ENCODE measurements around the gene ARHGAP25. TPM values are rescaled to one million over a fixed set of nuclear protein-coding genes. Genes with fewer than 3 reads are reported as not detected.
A peak's percentile ranks its signal among the peaks of the same experiment; 100 is the strongest.

ARHGAP25 gene
- total and polyA plus RNA-seq, 2 donors (not counting 1 experiment from before 2014, with no cell fraction given), result 2.7 to 5.8 TPM

GRCh38 chr2:68710756-68711155 is 23.9 kb upstream of the ARHGAP25 start:
- no peak for DNase-seq (ENCODE audit: low read depth in 2 of 2)
- Histone ChIP-seq H4K20me1 (ENCODE audit: control insufficient read depth, extremely low read depth, insufficient read depth, low read length) (no peaks in the 10 kb centered on the region), H3K27me3 (ENCODE audit: control insufficient read depth, insufficient read depth, low read length) (peaks cover 4% of the 10 kb centered on the region), H3K79me2 (ENCODE audit: control insufficient read depth, insufficient read depth, low read length) (no peaks in the 10 kb centered on the region), H3K9ac (ENCODE audit: insufficient read depth, low read length) (no peak overlapping the region), H3K36me3 (ENCODE audit: control insufficient read depth, insufficient read depth, low read length) (no peaks in the 10 kb centered on the region), H3K4me1 (ENCODE audit: control insufficient read depth, extremely low read depth, insufficient read depth, low read length) (no peaks in the 10 kb centered on the region), H3K4me2 (ENCODE audit: extremely low read depth, insufficient read depth, low read length) (no peak overlapping the region), H3K9me3 (ENCODE audit: control insufficient read depth, insufficient read depth, low read depth, low read length) (no peaks in the 10 kb centered on the region), H2AFZ (ENCODE audit: low read length) (no peak overlapping the region), H3K27ac (ENCODE audit: insufficient read depth, low read length) (no peak overlapping the region), H3K4me3 (replicated peaks in 1 of 4; ENCODE audit: control extremely low read depth in 1 of 4, insufficient read depth in 1 of 4, low read depth in 3 of 4, low read length in 4 of 4) (no peak overlapping the region)
- TF ChIP-seq EZH2 (IDR thresholded peaks at IDR 0.05; ENCODE audit: low read length, missing control alignments), result no peak
- TF ChIP-seq CTCF (conservative IDR thresholded peaks at IDR 0.05 in 1 of 2, IDR thresholded peaks at IDR 0.05 in 1 of 2; ENCODE audit: low read depth in 1 of 2, low read length in 2 of 2), result no peak

GRCh38 chr2:68714866-68715265 is 19.7 kb upstream of the ARHGAP25 start:
- TF ChIP-seq CTCF (conservative IDR thresholded peaks at IDR 0.05 in 1 of 2, IDR thresholded peaks at IDR 0.05 in 1 of 2; ENCODE audit: low read depth in 1 of 2, low read length in 2 of 2) (no peak), EZH2 (IDR thresholded peaks at IDR 0.05; ENCODE audit: low read length, missing control alignments) (no peak)
- H3K27me3 ChIP-seq (ENCODE audit: control insufficient read depth, insufficient read depth, low read length), result no peaks in the 10 kb centered on the region
- H3K9me3 ChIP-seq (ENCODE audit: control insufficient read depth, insufficient read depth, low read depth, low read length), result no peaks in the 10 kb centered on the region
- H3K79me2 ChIP-seq (ENCODE audit: control insufficient read depth, insufficient read depth, low read length), result no peaks in the 10 kb centered on the region
- H3K27ac ChIP-seq (ENCODE audit: insufficient read depth, low read length), result no peak overlapping the region
- H3K4me3 ChIP-seq (replicated peaks in 1 of 4; ENCODE audit: control extremely low read depth in 1 of 4, insufficient read depth in 1 of 4, low read depth in 3 of 4, low read length in 4 of 4), result no peak overlapping the region
- DNase-seq (ENCODE audit: low read depth in 2 of 2), result no peak
- H3K4me1 ChIP-seq (ENCODE audit: control insufficient read depth, extremely low read depth, insufficient read depth, low read length), result no peaks in the 10 kb centered on the region
- no peaks in the 10 kb centered on the region for H4K20me1 ChIP-seq (ENCODE audit: control insufficient read depth, extremely low read depth, insufficient read depth, low read length)
- no peak overlapping the region for H3K4me2 ChIP-seq (ENCODE audit: extremely low read depth, insufficient read depth, low read length)
- no peak overlapping the region for H3K9ac ChIP-seq (ENCODE audit: insufficient read depth, low read length)
- H2AFZ ChIP-seq (ENCODE audit: low read length), result no peak overlapping the region
- no peaks in the 10 kb centered on the region for H3K36me3 ChIP-seq (ENCODE audit: control insufficient read depth, insufficient read depth, low read length)

- Histone ChIP-seq H3K4me2 (ENCODE audit: extremely low read depth, insufficient read depth, low read length) (no peak overlapping the region), H3K9ac (ENCODE audit: insufficient read depth, low read length) (no peak overlapping the region)
- peak; percentile 27 to 33 for DNase-seq (ENCODE audit: low read depth in 2 of 2)
These were observed 19.1 kb upstream of the ARHGAP25 start for GRCh38 chr2:68715353-68716041.

More at GRCh38 chr2:68715353-68716041, 19.1 kb upstream of the ARHGAP25 start:
- Histone ChIP-seq H3K4me1 (ENCODE audit: control insufficient read depth, extremely low read depth, insufficient read depth, low read length) (no peaks in the 10 kb centered on the region), H3K27ac (ENCODE audit: insufficient read depth, low read length) (no peak overlapping the region), H3K79me2 (ENCODE audit: control insufficient read depth, insufficient read depth, low read length) (no peaks in the 10 kb centered on the region), H2AFZ (ENCODE audit: low read length) (no peak overlapping the region), H3K36me3 (ENCODE audit: control insufficient read depth, insufficient read depth, low read length) (no peaks in the 10 kb centered on the region), H4K20me1 (ENCODE audit: control insufficient read depth, extremely low read depth, insufficient read depth, low read length) (no peaks in the 10 kb centered on the region), H3K4me3 (replicated peaks in 1 of 4; ENCODE audit: control extremely low read depth in 1 of 4, insufficient read depth in 1 of 4, low read depth in 3 of 4, low read length in 4 of 4) (no peak overlapping the region), H3K9me3 (ENCODE audit: control insufficient read depth, insufficient read depth, low read depth, low read length) (no peaks in the 10 kb centered on the region), H3K27me3 (ENCODE audit: control insufficient read depth, insufficient read depth, low read length) (no peaks in the 10 kb centered on the region)
- TF ChIP-seq CTCF (conservative IDR thresholded peaks at IDR 0.05 in 1 of 2, IDR thresholded peaks at IDR 0.05 in 1 of 2; ENCODE audit: low read depth in 1 of 2, low read length in 2 of 2) (peak; percentile 50 to 79), EZH2 (IDR thresholded peaks at IDR 0.05; ENCODE audit: low read length, missing control alignments) (no peak)

Measured in fibroblast of lung (primary cell).